ENCODE measurements around the gene CAPN14.

The CAPN14 gene

GRCh38 chr2:31137211-31138036 lies 79.9 kb downstream of the CAPN14 start:
- DNase-seq = peak; percentile 3

- no peak for DNase-seq
These were observed 80.6 kb downstream of the CAPN14 start for GRCh38 chr2:31136732-31137131.

GRCh38 chr2:31136000-31136399 lies 81.3 kb downstream of the CAPN14 start:
- DNase-seq = no peak

- no peak for DNase-seq
These were observed 82.8 kb downstream of the CAPN14 start for GRCh38 chr2:31134480-31134879.

GRCh38 chr2:31132786-31133185 lies 84.5 kb downstream of the CAPN14 start:
- no peak for DNase-seq

GRCh38 chr2:31131871-31132270 lies 85.4 kb downstream of the CAPN14 start:
- no peak for DNase-seq

- DNase-seq = no peak
These were observed 87.7 kb downstream of the CAPN14 start for GRCh38 chr2:31129375-31130171.

GRCh38 chr2:31127931-31128330 lies 89.4 kb downstream of the CAPN14 start:
- DNase-seq = no peak

GRCh38 chr2:31125918-31126695 lies 91.2 kb downstream of the CAPN14 start:
- DNase-seq = no peak

- no peak for DNase-seq
These were observed 92.4 kb downstream of the CAPN14 start for GRCh38 chr2:31124904-31125303.
